ENCODE measurements around the gene PEDS1.
"Not testable (repeated sequence)": the region's sequence is repeated elsewhere in the genome, so short reads cannot be mapped to it uniquely, and the experiment has no call there.

The PEDS1 gene

DNA sequence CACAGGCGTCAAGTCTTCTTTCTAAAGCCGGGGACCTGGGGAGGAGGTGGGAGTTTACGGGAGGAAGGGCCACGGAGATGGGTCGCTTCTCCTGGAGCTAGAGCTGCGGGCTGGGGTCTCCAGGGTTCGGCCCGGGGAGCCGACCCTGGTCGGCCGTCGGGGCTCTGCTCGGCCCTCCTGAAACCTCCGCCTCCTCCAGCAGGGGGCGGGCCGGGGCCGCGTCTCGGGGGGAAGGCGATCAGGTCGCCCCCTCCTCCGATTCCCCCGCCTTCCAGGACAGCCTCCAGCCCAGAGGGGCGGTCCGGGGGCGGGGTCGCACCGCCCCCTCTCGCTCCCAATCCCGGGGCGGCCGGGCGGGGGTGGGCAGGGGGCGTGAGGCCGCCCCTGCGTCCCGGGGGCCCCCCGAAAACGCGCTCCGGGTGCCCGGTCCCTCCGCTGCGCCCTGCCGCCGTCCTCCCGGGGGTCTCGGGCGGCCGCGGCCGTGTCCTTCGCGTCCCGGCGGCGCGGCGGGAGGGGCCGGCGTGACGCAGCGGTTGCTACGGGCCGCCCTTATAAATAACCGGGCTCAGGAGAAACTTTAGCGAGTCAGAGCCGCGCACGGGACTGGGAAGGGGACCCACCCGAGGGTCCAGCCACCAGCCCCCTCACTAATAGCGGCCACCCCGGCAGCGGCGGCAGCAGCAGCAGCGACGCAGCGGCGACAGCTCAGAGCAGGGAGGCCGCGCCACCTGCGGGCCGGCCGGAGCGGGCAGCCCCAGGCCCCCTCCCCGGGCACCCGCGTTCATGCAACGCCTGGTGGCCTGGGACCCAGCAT, 36.9 kb upstream of the PEDS1 start, which contains the start of gene CEBPB:
Gene CEBPB, plus strand, starts transcription at position 580 of the 814 bp plus-strand sequence. Its CDS starts 204 bp downstream, at position 784.
- DNase-seq, result peak; percentile 84

DNA sequence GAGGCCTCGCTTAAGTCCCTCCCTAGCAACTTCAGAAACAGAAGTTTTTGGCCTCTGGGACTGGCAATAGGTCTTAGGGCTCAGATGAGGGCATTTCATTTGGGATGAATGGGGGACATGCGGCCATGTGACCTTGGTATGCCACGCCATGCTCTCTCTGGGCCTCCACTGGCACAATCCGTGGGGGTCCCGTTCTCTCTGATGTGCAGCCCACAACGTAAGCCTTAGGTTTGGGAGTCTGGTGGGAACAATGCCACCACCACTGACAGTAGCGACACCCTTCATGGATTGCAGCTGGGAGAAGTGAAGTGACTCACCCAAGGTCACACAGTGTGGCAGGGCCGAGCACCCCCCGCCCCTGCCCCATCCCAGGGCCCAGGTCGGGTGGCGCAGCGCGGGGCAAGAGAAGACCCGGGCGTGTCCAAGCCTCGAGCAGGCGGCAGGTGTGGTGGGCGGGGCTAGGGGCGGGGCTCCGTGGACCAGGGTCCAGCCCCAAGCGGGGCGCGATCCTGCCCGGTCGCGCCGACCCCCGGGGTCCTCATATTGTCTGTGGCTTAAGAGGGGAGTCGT, 36.2 kb upstream of the PEDS1 start:
- no peak for DNase-seq

DNA sequence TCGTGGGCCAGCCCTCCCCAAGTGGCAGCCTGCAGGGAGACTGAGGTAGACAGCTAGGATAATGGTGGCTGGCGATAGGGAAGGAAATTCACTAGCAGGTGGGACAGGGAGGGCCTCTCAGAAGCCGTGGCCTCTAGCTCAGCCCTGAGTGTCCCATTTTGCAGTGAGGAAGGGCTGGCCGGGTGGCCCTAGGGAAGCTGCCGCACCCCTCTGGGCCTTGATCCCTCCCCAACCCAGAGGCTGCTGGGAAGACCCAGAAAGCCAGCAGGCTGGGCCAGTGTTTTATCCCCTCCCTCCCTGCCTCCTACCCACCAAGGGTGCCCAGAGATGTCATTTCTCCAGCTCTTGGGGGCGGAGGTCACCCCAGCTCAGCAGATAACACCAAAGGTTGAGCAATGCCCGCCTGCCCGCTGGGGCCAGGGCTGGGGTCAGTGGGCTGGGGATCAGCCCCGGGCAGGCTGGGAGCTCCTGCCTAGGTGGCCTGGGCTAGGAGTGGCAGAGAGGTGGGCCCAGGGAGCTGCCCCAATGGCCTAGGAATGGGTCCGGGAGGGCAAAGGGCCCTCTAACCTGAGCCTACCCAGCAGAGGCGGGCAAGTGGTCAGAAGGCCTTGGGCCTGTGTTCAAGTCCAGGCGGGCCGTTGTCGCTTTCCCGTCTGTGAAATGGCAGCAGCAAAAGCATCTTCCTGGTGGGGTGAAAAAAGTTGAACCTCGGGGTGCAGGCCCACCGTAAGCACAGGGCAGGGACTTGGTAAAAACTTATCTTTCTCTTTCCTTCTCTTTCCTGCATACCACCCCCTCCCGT, 35.6 kb upstream of the PEDS1 start:
- DNase-seq, result no peak

DNA sequence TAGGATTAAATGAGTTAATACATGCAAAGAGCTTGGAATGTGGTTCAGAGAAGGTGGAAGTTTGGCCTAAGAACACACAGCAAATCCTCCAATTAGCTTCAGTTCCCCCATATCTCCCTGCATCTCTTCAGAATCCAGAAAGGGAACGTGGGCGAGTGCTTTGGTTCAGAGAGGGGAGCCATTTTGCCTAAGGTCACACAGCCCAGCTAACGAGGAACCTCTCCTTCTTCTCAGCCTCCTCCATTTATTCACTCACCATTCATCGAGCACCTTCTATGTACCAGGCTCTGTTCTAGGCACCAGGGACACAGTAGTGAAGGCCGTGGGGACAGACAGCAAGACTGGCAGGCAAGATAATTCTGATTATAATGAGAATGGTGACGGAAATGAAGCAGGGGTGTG, 34.8 kb upstream of the PEDS1 start:
- DNase-seq, result no peak

DNA sequence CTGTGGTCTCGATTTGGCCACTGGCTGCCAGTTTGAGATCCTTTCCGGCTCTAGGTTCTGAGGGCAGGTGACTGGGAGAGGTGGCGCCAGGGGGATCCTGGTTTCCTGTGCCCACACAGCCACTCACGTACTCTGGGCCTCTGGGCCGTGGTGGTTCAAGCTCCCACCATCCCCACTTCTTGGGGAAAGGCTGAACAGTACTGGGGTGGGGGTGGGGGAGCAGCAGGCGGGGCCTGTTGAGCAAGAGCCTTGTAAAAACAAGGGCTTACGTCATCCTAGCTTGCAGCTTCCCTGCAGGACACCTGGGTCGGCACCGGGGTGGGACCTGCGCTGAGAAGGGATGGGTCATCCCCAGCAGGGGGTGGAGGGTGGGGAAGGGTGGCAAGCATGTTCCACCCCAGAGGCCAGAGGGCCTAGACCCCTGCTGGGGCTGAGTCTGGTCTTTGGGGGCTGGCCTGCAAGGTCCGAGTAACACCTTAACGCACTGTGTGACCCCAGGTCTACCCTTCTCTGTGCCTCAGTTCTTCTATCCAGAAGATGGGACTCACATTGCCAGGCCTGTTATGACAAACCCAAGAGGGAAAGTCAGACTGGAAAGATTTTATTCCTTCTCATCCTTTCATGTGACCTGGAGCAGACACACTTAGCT, 34.0 kb upstream of the PEDS1 start:
- no peak for DNase-seq

DNA sequence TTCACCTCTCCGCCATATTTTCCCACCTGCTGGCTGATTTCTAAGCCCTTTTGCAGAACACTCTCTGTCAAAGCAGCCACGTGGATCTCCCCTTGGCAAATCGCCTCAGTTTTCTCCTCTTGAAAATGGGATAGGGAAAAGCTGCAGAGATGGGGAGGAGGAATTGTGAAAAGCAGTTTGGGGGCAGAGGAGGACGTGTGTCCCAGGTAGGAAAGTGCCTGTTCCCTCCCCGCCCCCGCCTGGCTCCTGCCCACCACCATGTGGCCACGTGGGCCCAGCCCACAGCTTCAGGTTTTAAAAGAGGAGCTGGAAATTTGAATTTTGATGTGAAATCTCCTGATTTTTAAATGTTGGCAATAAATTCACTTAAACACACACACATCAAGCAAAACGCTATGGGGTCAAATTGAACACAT, 33.5 kb upstream of the PEDS1 start:
- DNase-seq, result no peak

DNA sequence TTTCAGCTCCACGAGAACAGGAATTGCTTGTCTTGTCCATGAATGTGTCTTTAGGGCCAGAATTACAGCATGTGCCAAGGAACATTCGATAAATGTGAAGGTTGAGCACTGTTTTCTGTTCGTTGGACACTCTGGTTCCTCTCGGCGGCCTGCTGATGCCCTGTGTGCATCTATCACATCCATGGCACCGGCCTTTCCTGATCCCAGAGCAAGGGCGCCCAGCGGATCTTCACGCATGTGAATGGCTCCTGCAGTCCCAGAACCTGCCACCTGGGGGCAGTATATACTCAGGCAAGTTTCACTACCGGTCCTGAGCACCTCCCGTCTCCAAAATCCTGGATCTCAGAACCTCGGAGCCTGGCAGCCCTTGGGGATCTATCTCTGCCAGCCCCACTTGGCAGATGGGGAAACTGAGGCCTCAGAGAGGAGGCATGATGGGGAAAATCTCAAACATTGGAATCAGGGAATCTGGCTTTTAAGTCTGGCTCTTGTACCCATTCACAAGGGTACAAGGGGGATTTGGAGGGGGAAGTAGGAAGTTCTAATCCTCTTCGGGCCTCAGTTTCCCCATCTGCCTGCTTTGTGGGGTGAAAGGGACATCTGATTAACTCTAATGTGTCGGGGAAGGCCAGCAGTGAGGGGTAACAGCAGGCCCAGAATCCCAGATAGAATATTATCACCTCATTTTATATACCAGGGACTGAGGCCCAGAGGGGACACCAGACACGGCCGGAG, 32.8 kb upstream of the PEDS1 start:
- peak; percentile 94 for DNase-seq

DNA sequence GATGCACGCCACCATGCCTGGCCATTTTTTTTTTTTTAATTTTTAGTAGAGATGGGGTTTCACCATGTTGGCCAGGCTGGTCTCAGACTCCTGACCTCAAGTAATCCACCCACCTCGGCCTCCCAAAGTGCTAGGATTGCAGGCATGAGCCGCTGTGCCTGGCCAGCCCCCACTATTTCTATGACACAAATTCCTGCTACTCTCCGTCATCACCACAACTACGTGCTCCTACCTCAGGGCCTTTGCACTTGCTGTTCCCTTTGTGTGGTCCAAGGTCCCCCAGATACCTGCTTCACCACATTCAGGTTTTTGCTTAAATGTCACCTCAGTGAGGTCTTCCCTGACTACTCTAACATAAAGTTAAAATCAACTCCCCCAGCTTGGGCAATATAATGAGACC, 31.9 kb upstream of the PEDS1 start:
- no peak for DNase-seq

DNA sequence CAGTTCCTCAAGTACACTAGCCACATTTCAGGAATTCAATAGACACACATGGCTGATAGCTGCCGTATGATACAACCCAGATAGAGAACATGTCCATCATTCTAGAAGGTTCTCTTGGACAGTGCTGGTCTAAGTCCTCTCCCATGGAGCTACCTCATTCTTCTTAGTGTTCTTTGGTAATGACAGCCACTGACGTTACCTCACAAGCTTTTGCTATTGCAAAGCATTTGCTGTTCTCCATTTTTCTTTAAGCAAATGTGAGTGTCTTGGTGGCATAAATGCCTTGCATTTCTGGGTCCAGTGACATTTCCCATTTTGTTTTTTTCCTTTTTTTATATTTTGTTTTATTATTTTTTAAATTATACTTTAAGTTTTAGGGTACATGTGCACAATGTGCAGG, 28.8 kb upstream of the PEDS1 start:
- DNase-seq, result no peak

DNA sequence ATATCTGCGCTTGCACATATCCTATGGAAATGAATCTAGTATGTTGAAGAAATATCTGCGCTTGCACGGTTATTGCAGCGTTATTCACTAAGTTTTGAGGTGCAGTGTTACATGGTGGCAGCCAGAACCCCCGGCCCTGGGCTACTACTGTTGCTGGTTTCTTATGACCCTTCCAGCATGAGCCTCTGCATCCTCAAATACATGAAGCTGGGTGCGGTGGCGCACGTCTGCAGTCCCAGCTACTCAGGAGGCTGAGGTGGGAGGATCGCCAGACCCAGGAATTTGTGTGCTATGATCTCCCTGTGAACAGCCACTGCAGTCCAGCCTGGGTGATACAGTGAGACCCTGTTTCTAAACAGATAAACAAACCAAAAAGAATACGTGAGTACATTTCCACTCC, 27.8 kb upstream of the PEDS1 start:
- DNase-seq, result no peak

DNA sequence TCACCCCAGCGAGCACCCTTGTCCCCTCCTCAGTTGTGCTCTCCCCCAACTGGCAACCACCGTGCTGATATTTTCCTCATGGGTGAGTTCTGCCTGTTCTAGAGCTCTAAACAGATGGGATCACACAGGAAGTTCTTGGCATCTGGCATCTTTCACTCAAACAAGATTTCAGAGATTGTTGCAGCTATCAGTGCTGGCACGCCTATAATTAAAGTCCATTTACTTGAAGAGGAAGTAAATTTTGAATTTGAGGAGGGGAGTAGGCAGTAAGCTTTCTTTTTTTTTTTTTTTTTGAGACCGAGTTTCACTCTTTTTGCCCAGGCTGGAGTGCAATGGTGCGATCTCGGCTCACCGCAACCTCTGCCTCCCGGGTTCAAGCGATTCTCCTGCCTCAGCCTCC, 25.1 kb upstream of the PEDS1 start:
- not testable (repeated sequence) for DNase-seq

DNA sequence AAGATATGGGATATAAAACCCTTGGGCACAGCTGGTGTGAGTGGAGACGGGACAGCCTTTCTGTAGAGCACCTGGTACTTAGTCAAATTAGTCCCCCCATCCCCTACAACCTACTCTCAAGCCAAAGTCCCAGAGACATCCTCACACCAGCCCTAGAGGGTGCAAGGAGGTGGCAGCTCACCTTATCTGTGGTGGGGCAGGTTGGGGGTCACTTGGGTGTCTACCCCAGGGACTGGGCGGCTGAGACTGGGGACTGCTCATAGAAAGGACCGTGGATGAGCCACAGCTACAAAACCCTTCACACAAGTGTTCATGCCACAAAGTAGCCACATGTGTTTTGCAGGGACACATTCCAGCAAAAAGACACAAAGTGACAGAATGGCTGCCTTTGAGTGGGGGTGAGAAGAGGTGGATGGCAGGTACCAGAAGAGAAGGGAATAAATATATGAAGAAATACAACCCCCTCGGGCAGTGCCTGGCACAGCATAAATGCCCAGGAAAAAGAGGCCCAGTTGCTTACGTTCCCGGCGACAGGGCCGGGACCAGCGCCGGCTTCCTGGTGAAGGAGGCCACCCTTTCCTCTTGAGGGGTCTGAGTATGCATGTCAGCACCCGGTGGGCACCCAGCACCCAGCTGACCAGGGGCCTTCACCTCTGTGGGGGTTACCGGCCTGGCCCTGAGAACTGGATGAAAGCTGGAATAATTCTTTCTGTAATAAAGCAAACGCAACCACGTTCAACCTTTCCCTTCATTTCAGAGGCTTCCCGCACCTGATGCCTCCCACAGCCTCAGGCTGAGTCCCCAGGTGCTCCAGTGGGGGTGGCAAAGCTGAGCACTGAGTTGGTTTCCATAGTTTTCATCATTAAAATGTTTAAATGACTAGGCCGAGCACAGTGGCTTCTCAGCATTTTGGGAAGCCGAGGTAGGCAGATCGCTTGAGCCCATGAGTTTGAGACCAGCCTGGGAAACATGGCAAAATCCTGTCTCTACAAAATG, 22.7 kb upstream of the PEDS1 start:
- no peak for DNase-seq

DNA sequence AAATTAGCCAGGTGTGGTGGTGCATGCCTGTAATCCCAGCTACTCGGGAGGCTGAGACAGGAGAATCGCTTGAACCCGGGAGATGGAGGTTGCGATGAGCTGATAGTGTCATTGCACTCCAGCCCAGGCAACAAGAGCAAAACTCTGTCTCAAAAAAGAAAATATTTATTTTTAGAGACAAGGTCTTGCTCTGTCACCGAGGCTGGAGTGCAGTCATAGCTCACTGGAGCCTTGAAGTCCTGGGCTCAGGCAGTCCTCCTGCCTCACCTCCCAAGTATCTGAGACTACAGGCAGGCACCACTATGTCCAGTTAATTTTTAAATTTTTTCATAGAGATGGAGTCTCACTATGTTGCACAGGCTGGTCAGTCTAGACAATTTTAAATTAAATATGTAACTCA, 20.9 kb upstream of the PEDS1 start:
- DNase-seq, result no peak

DNA sequence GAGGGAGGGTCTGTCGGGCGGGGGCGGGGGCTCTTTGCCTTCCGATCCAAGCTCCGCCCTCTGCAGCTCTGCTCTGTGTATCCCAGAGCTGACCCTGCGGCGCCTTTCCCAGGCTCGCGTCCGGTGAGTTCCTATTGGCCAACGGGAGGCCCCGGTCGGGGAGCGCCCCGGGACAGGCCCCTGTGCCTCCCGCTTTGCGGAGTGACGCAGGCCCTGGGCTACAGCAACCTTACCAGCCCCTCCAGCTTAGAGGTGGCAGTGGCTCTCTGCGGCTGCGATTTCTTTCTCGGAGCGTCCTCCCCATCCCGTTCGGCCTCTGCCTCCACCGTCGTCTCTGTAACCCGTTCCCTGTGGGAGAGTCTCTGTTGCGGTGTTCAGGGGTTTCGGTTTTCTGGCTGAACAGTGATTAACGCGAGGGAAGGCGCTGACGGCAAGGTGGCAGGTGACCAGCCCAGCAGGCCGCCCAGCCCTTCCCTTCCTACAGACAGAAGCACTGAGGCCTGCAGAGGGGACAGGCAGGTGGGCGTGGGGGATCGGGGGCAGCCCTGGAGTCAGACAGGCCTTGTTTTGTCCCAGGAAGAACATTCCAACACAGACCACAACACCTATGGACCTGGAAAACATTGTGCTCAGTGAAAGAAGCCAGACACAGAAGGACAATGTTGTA, 19.0 kb upstream of the PEDS1 start:
- DNase-seq, result no peak

DNA sequence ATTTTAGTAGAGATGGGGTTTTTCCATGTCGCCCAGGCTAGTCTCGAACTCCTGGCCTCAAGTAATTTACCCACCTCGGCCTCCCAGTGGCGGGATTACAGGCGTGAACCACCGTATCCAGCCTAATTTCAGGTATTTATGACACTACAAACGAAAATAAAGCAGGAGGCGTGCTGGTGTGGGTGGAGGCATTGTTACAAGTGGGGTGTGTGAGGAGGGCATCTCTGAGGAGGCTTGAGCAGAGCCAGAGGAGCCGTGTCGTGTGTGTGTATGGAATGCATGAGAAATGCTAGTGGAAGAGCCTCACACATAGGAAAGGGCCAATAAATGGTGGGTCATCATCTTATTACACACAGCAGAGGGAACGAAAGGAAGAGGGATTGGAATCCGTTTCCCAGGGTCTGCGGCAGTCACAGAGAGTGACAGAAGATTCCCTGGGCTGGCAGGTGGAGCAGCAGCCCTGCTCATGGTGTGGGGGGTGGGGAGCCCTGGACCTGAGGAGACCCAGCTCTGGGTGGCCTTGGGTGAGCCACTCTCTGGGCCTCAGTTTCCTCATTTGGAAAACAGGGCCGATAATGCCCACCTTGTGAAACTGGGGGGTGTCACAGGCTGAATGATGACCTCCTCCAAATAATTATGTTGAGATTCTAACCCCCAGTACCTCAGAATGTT, 17.2 kb upstream of the PEDS1 start:
- no peak for DNase-seq

DNA sequence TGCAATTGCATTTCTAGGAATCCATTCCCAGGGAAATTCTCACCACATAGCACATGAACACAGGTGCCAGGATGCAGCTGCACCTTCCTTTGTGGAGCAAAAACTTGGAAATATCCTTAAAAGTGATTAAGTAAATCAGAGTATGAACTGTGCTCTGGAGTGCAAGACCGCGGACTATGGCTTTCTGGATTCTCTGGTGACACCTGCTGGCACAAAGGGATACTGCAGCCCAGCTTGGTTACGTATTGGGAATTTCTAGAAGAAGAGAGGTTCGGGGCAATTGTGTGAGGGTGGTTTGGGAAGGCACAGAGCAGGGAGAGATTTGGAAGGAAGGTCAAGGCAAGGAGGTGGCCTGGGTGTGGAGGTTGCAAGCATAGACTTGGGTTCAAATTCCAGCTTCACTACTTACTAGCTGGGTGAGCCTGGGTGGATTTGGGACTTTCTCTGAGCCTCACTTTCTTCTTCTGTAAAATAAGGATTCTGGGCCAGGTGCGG, 15.9 kb upstream of the PEDS1 start:
- peak; percentile 83 for DNase-seq

DNA sequence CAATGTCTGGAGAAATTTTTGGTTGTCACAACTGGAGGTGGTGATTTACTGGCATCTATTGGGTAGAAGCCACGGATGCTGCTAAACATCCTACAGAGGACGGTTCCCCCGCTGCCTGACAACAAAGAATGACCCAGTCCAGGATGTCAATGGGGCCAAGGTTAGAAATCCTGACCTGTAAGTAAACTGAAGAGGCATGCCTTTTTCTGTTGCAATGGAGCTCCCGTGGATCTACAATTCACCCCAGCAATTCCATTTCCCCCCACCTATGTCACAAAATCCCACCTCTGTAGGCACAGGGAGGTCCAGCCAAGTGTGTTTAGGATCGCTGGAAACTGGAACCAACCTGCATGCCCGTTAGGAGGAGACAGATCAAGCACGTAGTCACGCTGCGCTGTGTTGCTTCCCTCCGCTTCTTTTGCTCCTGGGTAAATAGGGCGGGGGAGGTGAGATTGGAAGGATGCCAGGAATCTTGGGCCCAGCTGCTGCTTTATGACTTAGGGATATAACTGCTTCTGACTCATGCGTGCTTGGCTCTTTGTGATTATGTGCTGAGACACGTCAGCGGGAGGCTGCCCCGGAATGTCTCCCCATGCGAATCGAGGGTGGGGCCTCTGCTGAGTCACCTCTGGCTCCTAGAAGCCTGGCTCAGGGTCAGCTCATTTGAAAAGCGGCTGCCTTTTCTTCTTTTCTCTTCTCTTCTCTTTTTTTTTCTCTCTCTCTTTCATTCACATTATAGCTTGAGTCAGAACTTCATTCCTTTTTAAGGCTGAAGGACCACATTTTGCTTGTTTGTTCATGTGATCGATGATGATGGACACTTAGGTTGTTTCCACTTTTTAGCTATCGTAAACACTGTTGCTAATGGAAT, 12.4 kb upstream of the PEDS1 start:
- peak; percentile 70 for DNase-seq

DNA sequence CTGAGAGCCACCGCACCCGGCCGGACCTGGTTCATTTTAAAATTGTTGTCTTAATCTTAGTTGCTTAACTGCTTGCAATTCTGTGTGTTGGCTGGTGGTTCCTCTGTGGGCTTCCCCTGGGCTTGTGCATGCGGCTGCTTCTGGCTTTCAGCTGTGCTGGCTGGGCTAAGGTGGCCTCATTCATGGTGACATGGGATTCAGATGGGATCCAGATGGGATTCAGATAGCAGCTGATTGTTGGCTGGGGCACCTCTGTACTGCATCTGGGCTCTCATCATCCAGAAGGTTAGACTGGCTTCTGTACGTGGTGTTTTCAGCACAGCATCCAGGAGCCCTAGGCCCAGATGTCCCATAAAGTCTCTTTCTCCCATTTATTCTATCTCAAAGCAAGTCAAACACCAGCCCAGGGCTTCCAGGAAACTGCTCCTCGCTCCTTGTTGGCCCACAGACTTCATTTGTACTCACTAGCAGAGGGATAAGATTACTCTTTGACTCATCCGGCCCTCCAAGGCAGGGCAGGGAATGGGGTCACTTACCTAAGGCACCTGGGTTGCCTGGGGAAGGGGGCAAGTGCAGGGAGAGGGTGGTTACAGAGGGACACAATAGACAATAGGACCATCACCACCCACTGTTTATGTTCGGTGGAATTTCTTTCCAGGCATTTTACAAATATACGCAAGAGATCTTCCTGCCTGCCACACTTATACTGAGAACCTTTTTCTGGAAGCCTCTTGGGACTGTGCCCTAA, 10.2 kb upstream of the PEDS1 start:
- no peak for DNase-seq

Data from activated CD4-positive, CD25-positive, alpha-beta regulatory T cell treated with anti-CD3 and anti-CD28 coated beads, Interleukin-2, amount 50 U/mL, for 72 hours (primary cell).